Measurements from ENCODE around the gene PARN.
A peak's percentile ranks its signal among the peaks of the same experiment; 100 is the strongest.

PARN gene

DNA sequence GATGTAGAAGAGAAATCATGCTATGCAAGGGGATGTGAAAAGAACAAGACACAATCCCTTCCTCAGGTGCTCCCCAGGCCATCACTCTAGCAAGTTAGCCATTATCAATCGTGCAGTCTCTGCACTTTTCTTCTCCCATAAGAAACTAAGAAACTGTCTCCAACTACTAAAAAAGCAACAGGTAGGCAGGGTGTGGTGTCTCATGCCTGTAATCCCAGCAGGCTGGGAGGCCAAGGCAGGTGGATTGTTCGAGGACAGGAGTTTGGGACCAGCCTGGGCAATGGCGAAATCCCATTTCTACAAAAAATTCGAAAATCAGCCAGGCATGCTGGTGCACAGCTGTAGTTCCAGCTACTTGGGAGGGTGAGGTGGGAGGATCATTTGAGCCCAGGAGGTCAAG is 13.8 kb downstream of the PARN start:
- no peaks in the 10 kb centered on the region for H3K4me1 ChIP-seq (ENCODE audit: low read depth, poor library complexity, severe bottlenecking)
- no peak overlapping the region for H3K9ac ChIP-seq
- no peak overlapping the region for H3K27ac ChIP-seq
- no peaks in the 10 kb centered on the region; the same call in 1 of the 2 replicates for H3K36me3 ChIP-seq (ENCODE audit: insufficient read depth)
- H3K79me2 ChIP-seq (ENCODE audit: insufficient read depth, low read depth): no peaks in the 10 kb centered on the region
- no peak overlapping the region for H2AFZ ChIP-seq (ENCODE audit: low read depth)
- TF ChIP-seq, protein P1, sequence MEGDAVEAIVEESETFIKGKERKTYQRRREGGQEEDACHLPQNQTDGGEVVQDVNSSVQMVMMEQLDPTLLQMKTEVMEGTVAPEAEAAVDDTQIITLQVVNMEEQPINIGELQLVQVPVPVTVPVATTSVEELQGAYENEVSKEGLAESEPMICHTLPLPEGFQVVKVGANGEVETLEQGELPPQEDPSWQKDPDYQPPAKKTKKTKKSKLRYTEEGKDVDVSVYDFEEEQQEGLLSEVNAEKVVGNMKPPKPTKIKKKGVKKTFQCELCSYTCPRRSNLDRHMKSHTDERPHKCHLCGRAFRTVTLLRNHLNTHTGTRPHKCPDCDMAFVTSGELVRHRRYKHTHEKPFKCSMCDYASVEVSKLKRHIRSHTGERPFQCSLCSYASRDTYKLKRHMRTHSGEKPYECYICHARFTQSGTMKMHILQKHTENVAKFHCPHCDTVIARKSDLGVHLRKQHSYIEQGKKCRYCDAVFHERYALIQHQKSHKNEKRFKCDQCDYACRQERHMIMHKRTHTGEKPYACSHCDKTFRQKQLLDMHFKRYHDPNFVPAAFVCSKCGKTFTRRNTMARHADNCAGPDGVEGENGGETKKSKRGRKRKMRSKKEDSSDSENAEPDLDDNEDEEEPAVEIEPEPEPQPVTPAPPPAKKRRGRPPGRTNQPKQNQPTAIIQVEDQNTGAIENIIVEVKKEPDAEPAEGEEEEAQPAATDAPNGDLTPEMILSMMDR (conservative IDR thresholded peaks at IDR 0.05; ENCODE audit: low read depth, low read length): no peak
- H3K4me2 ChIP-seq: no peak overlapping the region
- no peaks in the 10 kb centered on the region for H4K20me1 ChIP-seq (ENCODE audit: insufficient read depth)
- no peaks in the 10 kb centered on the region for H3K27me3 ChIP-seq (ENCODE audit: insufficient read depth, low read depth)
- H3K4me3 ChIP-seq (IDR thresholded peaks at IDR 0.05; ENCODE audit: insufficient read depth, low read depth, low read length): no peak overlapping the region

DNA sequence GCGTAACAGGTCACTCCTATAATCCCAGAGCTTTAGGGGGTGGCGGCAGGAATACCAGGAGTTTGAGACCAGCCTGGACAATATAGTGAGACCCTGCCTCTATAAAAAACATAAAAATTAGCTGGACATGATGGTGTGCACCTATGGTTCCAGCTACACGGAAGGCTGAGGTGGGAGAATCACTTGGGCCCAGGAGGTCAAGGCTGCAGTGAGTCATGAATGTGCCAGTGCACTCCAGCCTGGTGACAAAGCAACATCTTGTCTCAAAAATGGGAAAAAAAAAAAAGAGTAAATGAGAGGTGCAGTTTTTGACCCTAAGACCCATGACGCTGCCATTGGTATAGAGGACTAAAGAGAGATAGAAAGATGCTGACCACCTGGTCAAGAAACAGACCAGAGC is 16.1 kb downstream of the PARN start:
- Histone ChIP-seq H3K4me3 (IDR thresholded peaks at IDR 0.05; ENCODE audit: insufficient read depth, low read depth, low read length) (no peak overlapping the region), H3K27ac (no peak overlapping the region), H2AFZ (ENCODE audit: low read depth) (no peak overlapping the region), H3K79me2 (ENCODE audit: insufficient read depth, low read depth) (no peaks in the 10 kb centered on the region), H4K20me1 (ENCODE audit: insufficient read depth) (no peaks in the 10 kb centered on the region), H3K9ac (no peak overlapping the region), H3K36me3 (ENCODE audit: insufficient read depth) (no peaks in the 10 kb centered on the region; the same call in 1 of the 2 replicates), H3K4me1 (ENCODE audit: low read depth, poor library complexity, severe bottlenecking) (peaks cover 15% of the 10 kb centered on the region), H3K27me3 (ENCODE audit: insufficient read depth, low read depth) (no peaks in the 10 kb centered on the region), H3K4me2 (no peak overlapping the region)
- TF ChIP-seq, protein P1 (conservative IDR thresholded peaks at IDR 0.05; ENCODE audit: low read depth, low read length): no peak

DNA sequence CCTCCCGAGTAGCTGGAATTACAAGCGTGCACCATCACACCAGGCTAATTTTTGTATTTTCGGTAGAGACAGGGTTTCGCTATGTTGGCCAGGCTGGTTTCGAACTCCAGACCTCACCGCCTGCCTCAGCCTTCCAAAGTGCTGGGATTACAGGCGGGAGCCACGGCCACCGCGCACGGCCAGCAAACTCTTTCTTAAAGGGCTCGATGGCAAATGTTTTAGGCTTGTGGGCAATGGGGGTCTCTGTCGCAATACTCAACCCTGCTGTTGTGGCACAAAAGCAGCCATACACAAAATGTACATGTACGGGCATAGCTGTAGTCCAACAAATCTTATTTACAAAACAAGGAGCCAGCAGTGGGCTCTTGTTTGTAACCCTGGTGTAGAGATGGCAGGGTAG is 18.4 kb downstream of the PARN start:
- Histone ChIP-seq H3K79me2 (ENCODE audit: insufficient read depth, low read depth) (no peaks in the 10 kb centered on the region), H4K20me1 (ENCODE audit: insufficient read depth) (no peaks in the 10 kb centered on the region), H3K36me3 (ENCODE audit: insufficient read depth) (no peaks in the 10 kb centered on the region; the same call in 1 of the 2 replicates), H3K4me1 (ENCODE audit: low read depth, poor library complexity, severe bottlenecking) (peaks cover 38% of the 10 kb centered on the region), H2AFZ (ENCODE audit: low read depth) (no peak overlapping the region), H3K9ac (no peak overlapping the region), H3K27ac (no peak overlapping the region), H3K4me3 (IDR thresholded peaks at IDR 0.05; ENCODE audit: insufficient read depth, low read depth, low read length) (no peak overlapping the region), H3K4me2 (no peak overlapping the region), H3K27me3 (ENCODE audit: insufficient read depth, low read depth) (no peaks in the 10 kb centered on the region)
- TF ChIP-seq, protein P1 (conservative IDR thresholded peaks at IDR 0.05; ENCODE audit: low read depth, low read length): no peak

DNA sequence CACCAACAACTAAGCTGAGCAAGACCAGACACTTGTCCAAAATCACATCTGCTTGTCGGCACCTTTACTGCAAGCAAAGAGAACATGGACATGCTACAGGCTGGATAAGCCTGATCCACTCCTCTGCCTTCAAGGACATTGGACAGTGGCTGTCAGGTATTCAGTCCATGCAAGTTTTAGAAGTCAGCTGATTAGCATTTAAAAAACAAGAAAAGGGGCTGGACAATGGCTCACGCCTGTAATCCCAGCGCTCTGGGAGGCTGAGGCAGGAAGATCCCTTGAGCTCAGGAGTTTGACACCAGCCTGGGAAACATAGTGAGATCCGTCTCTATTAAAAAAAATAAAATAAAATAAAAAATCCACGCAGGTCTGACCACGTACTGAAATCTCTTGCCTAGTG is 20.3 kb downstream of the PARN start:
- TF ChIP-seq, protein P1 (conservative IDR thresholded peaks at IDR 0.05; ENCODE audit: low read depth, low read length): no peak
- Histone ChIP-seq H2AFZ (ENCODE audit: low read depth) (no peak overlapping the region), H3K4me2 (peak overlapping the region; percentile 61), H4K20me1 (ENCODE audit: insufficient read depth) (no peaks in the 10 kb centered on the region), H3K4me3 (IDR thresholded peaks at IDR 0.05; ENCODE audit: insufficient read depth, low read depth, low read length) (no peak overlapping the region), H3K79me2 (ENCODE audit: insufficient read depth, low read depth) (no peaks in the 10 kb centered on the region), H3K9ac (no peak overlapping the region), H3K36me3 (ENCODE audit: insufficient read depth) (no peaks in the 10 kb centered on the region), H3K27ac (no peak overlapping the region), H3K4me1 (ENCODE audit: low read depth, poor library complexity, severe bottlenecking) (peaks cover 38% of the 10 kb centered on the region), H3K27me3 (ENCODE audit: insufficient read depth, low read depth) (no peaks in the 10 kb centered on the region)

Data from KMS-11 (cell line).